ENCODE results near the gene ZAR1L.
A peak's percentile ranks its signal among the peaks of the same experiment; 100 is the strongest.

The ZAR1L gene

DNA sequence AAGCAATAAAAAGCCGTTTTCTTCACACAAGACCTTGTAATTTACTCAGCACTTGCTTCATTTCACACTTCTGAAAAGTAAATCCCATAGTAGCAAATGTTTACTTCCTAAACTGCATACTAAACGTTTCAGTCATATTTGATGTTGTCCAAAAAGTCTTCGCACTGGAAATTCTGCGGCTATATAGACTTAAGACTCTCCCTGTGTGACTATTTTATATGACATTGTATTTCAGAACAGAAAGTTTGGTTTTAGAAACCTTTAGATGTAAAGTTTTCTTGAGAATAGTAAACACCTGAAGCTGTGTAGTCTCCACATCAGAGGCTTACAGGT, 29.6 kb downstream of the ZAR1L start:
- no peak for DNase-seq (ENCODE audit: low spot score)
- POLR2A ChIA-PET (ENCODE audit: low non-redundant PET): no interaction called here
- H3K27ac ChIP-seq: no peak overlapping the region
- no peak for TF ChIP-seq CTCF (conservative IDR thresholded peaks at IDR 0.05; ENCODE audit: low read depth)
- CTCF ChIA-PET: no interaction called here

DNA sequence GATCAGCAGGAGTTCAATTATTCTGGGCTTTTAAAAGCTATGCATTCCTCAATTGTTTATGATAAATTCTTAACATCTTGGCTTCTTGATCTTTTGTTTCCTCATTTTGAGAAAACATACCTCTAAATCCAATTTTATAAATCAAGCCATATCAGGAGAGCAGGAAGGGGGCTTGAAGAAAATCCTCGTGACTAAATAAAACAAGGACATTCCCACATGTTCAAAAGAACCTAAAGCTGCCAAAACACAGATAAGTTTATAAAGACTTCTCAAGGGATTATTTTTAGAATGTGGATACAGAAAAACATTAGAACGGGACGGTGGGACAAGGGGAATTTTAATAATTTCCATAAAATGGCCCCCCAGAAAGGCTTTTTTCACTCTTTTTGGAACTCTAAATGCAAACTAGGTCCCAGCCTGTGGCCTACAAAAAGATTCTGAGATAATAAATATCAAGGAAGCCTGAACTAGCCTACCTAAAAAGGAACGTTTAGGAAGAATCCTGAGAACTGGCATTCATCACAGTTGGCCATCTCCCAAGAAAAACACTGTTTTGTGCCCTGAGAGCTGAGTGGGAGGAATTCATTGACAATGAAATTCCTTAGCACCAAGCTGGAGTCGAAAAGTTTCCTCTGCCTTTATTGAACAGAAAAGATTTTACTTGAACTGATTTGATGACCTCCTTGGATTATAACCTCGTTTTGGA, 30.1 kb downstream of the ZAR1L start:
- CTCF ChIA-PET: interaction anchor here (1.1 kb wide), 1 partner anchor 375 kb away, joined by 4 read pairs; no protein-coding TSS in a partner anchor
- no peak overlapping the region for H3K27ac ChIP-seq
- no peak for TF ChIP-seq CTCF (conservative IDR thresholded peaks at IDR 0.05; ENCODE audit: low read depth)
- POLR2A ChIA-PET (ENCODE audit: low non-redundant PET): no interaction called here
- DNase-seq (ENCODE audit: low spot score): peak; percentile 15

DNA sequence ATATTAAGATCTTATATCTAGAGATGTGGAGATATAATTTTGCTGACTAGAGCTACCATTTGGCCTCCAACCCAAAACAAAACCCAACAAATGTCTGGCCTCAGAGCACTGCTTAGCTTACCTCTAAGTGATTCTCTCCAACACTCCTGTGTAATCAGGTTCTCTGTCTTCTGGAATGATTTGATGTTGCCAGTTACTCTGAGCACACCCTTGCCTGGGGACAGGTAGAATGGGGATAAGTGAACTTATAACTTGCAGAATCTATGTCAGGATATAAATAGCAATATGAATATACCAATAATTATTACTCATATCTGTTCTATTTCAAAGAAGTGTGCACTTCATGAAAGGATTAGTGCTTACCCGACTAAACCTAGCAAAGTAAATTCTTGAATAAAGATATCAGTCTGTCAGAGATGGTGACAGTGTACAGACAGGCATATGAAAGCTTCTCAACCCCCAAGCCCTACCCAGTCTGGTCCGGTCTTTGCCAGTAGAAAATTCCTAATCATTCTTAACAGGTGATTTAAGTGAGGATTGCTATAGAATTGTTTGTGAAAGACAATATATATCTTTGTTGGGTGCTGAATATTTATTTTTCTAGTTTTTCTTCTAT, 33.0 kb downstream of the ZAR1L start:
- ChIA-PET CTCF (no interaction called here), POLR2A (ENCODE audit: low non-redundant PET) (no interaction called here)
- H3K27ac ChIP-seq: no peak overlapping the region
- DNase-seq (ENCODE audit: low spot score): no peak
- TF ChIP-seq CTCF (conservative IDR thresholded peaks at IDR 0.05; ENCODE audit: low read depth): no peak

DNA sequence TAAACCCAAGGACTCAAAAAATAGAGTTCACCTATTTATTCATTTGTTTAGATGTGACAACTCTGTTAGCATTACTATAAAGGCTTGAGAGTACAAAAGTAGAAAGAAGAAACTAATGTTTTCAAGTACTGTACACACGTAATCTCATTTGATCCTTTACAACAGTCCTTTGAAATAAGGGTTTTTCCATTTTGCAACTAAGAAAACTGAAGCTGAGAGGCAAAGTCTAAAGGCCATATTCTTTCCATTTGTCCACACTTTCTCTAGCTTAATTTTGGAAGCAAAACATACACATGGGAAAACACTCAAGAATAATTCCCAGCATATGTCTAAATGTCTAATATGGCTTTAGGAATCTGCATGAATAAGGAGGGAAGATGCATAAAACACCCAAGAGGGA, 34.1 kb downstream of the ZAR1L start:
- no peak for TF ChIP-seq CTCF (conservative IDR thresholded peaks at IDR 0.05; ENCODE audit: low read depth)
- H3K27ac ChIP-seq: no peak overlapping the region
- ChIA-PET CTCF (no interaction called here), POLR2A (ENCODE audit: low non-redundant PET) (no interaction called here)
- DNase-seq (ENCODE audit: low spot score): no peak

DNA sequence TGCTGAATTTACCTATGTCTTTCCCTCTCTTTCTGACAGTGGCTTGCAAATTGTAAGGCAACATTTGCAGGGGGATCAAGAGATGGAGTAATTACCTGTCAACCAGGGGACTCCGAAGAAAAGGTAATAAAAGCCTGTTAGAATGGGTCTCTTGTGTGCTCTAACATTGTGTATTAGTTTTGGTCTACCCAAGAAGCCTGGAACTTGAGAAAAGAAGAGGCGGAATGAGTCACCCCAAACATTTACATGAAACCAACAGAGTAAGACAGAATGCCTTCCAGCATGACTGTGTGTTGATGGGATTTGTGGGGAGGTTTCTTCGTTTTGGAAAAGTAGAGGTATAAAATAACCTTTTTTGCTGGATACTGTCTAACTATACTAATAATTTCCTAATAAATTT, 36.7 kb downstream of the ZAR1L start:
- no peak for TF ChIP-seq CTCF (conservative IDR thresholded peaks at IDR 0.05; ENCODE audit: low read depth)
- H3K27ac ChIP-seq: no peak overlapping the region
- POLR2A ChIA-PET (ENCODE audit: low non-redundant PET): no interaction called here
- no peak for DNase-seq (ENCODE audit: low spot score)
- CTCF ChIA-PET: no interaction called here

GRCh38 chr13:32277839-32278238, 37.3 kb downstream of the ZAR1L start:
- ChIA-PET CTCF (no interaction called here), POLR2A (ENCODE audit: low non-redundant PET) (no interaction called here)
- H3K27ac ChIP-seq: no peak overlapping the region
- TF ChIP-seq CTCF (conservative IDR thresholded peaks at IDR 0.05; ENCODE audit: low read depth): no peak
- no peak for DNase-seq (ENCODE audit: low spot score)
